ENCODE measurements around the gene PNPLA5.

The PNPLA5 gene

DNA sequence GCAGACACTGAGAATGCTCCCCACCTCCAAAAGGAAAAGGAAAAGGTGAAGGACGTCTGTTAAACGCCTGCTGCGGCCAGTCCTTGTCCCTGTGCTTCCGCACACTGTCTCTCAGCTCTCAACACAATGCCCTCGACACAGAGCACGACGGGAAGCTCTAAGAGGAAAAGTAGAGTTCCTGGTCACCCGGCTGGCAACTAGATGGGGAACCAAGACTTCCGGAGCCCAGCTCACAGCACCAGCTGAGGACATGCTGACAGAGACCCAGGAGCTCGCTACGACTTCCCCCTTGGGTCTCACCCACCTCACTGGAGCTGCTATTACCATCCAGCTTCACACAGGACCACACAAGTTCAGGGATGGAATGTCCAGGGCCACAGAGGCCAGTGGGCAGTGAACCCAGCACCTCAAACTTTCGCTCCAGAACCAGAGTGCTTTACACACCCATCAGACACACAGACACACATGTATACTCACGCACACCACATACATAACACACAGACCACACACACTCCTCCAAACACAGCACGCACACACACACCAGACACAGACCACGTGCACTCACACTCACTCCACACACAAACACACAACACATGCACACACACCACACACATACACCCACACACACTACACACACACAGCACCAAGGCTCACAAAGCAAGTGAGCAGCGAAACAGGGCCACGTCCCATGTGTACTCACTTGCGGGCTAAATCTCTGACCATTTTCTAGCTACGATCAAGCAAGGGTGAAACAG is 39.1 kb downstream of the PNPLA5 start:
- DNase-seq, result no peak

- no peak for DNase-seq
These were observed 39.9 kb downstream of the PNPLA5 start for GRCh38 chr22:43851979-43852307.

DNA sequence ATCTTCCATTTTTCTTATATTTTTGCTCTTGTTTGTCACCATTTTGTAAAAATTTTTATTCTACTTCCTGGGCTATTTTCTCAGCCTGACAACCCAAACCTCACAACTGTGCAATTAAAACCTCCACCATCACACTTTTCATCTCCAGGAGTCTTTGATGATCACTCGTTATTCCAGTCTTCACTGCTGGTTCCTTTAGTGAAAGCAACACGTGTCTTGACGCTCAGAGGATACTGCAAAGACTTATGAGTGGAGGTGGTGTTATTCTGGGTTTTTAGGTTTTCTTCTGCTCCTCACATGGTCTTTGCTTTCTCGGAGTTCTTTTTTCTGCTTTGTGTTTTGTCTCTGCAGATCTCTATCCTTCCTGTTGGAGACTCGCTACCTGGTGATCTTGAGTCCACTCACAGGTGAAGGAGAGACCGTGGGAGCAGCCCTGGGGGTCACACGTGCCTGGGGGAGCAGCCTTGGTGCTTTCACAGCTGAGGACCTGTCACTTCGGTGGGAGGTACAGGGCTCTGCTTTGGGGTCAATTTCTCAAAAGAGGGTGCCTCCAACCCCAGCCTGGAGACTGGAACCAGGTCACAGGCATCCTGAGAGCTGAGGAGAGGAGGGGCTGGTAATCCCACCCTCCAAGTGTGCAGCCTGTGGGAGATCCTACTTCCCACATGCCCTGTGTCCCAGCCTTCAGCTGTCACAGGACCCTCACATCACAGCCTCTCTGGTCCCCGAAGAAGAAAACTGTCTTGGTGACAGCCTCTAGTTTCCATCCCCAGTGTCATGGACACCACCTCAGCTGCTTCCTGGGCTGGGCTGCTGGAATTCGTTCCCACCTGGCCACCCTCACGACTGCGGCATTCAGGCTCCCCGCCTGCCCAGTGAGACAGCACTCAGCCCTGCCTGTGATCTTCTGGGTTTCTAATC is 40.5 kb downstream of the PNPLA5 start:
- DNase-seq, result no peak

DNA sequence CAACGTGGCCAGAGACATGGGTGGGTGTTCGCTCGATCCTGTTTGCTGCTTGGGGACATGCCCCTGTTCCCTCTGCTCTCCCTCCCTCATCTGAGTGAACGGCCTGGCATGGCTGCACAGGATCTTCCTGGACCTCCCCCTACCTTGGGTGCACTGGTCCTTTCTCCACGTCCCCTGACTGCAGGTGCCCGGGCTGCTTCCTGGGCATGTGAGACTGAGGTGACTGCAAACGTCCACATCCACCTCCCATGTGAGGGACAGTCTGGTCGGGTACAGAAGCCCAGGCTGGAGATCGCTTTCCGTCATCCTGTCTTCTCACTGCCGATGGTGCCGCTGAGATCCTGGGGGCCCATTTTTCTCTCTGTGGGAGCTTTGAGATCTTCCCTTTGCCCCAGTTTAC is 41.3 kb downstream of the PNPLA5 start:
- no peak for DNase-seq

DNA sequence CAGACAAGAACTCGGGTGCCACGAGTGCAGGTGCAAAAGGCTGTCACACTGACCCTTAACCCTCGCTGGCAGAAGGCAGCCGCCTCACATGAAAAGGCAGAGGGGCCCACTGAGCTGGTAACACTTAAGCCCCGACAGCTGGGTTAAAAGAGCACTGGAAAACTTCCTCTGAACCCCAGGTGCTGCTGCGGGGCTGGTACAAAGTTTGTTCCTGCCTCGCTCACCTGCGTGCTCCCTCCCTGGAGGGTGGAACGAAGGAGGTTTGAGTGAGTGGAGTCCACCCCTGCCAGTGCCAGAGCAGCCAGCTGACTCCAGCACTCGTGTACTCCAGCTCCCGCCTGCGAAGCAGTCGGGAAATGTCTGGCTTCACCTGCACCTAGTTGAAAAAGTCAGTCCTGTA is 42.1 kb downstream of the PNPLA5 start:
- DNase-seq, result no peak

GRCh38 chr22:43848366-43849171 is 43.2 kb downstream of the PNPLA5 start:
- DNase-seq, result peak; percentile 54

DNA sequence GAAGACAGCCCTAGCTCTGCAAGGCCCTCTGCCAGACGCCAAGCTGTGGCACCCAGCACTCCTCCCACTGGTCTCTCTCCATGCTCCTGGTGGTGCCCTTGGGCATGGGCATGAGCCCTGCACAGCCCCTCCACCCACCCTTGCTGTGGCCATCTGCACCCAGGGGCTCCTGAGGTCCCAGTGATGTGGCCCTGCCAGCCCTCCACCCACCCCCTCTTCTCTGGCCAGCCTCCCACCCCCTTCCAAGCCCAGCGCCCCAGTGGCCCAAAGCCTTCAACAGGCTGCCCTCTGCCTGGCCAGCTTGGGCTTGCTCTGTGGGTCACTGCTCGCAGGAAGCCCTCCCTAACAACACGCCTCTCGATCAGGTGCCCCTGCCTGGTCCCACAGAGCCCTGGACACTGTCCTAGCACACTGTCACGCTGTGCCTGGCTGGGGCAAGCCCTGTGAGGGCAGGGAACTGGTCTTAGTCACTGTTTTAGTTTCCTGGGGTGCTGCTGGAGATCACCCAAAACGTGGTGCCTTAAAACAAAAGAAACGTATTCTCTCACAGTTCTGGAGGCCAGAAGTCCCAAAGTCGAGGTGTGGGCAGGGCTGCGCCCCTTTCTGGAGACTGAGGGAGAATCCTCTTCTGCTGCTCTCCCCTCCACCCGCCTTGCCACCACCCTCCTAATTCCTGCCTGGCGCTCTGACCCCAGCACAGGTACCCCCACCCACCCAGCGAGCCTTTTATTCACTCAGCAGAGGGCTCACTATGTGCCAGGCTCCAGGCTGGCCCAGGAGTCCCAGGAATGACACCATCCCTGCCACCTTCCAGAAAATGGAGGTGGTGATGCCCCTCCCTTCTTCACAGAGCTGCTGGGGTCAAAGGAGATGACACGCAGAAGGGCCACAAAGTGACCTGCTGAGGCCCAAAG is 44.2 kb downstream of the PNPLA5 start:
- DNase-seq, result no peak

- no peak for DNase-seq
These were observed 44.8 kb downstream of the PNPLA5 start for GRCh38 chr22:43846966-43847365.

GRCh38 chr22:43845981-43846380 is 45.8 kb downstream of the PNPLA5 start:
- DNase-seq, result no peak

DNA sequence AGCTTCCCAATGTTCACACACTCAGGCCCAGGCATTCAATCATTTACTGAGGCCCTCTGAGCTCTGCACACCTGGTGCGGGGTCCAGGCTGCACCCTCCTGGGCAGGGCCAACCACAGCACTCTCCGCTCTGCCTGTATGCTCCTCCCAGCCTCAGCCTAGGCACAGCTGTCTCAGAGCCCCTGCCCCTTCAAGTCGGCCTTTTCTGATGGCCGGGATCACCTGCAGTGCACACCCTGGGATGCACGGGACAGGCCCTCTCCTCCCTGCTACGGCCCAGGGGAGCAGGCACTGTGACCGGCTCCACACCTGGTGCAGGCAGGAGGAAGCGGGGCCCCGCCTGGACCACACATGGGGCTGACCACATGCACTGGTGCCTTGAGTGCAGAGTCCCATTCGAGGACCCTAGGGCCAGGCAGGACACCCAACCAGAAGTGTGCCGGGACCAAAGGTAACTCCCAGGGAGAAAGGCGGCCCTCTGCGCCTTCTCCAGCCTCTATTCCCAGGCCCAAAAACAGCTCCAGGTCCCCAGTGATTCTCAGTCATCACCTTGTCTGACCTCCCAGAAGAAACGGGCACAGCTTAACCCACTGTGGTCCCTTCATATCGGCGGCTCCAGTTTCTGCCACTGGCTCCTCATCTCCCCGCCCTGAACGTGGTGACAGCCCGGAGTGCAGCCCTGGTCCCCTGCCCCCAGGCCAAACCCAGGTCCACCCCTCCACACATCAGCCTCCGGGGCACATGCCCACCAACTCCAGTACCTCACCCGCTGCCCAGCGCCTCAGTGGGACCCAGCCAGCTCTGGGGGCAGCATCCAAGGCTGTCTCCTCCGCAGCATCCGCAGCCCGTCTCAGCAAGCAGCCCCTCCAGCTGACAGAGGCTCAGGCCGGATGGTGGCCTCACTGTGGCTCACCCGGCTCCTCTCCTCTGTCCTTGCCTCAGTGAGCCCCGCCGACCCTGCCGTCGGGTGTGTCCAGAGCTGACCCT is 47.0 kb downstream of the PNPLA5 start:
- DNase-seq, result no peak

DNA sequence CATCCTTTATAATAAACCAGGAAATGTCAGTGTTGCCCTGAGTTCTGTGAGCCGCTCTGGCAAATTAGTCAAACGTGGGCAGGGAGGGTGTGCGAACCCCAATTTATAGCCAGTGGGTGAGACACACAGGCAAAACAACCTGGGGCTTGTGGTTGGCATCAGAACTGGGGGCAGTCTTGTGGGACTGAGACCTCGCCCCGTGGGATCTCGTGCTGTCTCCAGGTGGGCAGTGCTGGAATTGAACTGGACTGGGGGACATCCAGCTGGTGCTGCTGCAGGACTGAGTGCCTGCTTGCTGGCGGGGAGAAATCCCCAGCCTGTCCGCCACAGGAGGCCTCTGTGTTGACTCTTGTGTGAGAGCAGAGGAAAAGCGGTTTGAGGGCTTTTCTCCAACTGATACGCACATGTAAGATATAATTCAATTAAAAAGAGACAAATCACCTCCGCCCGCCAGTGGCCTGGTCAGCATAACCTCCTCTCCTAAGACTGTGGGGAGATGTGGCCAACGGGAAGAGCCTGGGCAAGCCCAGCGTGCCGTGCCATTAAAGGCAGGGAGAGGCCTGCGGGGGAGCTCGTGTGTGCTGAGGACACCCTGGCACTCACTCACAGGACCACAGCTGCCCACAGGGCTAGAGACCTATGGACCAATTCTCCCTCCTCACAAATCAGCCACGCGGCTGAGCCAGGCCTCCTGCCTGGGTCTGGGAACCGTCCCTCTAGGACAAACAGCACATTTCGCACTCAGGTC is 47.9 kb downstream of the PNPLA5 start:
- DNase-seq, result no peak

DNA sequence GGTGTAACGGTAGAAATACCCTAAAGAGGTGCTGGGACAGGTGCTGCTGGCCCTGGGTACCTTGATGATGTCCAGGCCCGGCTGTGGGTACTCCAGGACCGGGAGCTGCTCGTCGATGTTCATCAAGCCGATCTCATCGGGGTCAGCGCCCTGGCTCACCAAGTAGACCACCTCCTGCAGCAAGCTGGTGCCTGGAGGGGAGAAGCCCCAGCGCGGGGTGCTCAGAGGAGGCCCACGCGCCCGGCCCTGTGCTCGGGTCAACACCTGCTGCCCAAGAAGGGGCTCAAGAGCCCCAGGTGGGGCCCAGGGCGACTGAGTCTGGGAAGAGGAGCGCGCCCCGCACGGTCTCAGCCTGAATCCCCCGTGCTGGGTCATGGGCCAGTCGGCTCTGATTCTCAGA is 50.1 kb downstream of the PNPLA5 start:
- DNase-seq, result no peak

- DNase-seq, result no peak
These were observed 51.0 kb downstream of the PNPLA5 start for GRCh38 chr22:43840851-43841250.

DNA sequence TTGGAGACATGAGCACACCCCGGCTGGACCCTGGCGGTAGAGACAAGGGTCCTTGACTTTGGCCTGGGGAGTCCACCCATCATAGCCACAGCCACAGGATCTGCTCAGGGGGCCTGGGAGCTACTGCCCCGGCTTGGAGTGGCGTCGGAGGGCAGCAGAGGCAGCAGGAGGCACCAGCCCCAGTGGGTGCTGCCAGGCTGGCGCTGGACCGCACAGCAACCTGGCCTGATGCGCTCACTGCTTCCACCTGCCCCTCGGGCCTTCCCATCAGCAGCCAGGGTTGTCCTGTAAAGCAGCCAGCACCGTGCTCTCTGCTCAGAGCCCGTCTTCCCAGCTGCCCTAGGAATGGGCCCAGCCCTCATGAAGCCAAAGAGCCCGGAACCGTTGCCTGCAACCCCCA is 51.4 kb downstream of the PNPLA5 start:
- DNase-seq, result no peak

- no peak for DNase-seq
These were observed 52.0 kb downstream of the PNPLA5 start for GRCh38 chr22:43839781-43840180.

DNA sequence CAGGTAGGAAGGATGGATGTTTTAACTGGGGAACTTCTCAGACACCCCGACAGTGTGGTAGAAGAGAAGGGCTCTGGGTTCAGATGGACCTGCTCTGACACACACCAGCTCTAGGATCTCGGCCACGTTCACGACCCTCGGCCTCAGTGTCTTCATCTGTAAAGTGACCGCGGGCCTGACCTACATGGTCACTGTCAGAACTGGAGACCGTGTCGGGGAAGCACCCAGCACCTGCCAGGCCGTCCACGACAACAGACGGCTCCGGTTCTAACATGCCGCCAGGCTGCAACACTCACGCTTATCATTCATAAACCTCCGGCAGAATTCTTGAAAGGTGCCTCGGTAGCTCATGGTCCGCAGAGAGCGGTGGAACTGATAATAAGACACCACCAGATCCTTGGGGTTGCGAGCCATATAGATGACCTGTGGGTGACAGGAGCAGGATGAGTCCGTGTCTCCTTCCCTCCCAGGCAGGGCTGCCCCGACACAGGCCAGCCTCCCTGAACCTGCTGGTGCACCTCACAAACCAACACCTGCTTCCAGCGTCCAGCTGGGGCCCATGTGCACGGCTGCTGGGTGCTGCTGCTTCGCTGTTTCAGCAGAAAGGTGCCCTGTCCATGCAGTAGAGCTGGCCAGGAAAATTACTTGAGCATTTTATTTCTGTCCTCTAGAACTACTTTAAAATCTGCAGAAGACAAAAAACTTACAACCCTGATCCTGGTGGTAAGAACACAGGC is 53.1 kb downstream of the PNPLA5 start:
- DNase-seq, result no peak

GRCh38 chr22:43838161-43838560 is 53.7 kb downstream of the PNPLA5 start:
- no peak for DNase-seq

DNA sequence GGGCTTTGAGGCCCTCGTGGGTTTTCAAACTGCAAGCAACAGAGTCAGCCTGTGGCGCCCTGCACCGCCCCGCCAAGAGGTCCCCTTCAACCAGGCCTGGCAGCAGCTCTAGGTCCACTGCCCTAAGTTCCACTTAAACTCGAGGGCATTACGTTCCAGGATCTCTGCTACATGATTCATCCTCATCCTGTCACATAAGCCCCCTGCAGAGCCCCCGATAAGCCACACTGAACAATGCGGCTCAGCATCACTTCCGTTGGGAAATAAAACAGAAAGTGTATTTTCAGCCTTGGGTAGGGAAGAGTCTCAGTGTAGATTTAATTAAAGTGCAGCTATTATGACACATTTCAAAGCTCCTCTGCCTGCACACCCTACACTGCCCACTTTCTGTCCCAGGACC is 54.1 kb downstream of the PNPLA5 start:
- no peak for DNase-seq

GRCh38 chr22:43835736-43836135 is 56.1 kb downstream of the PNPLA5 start:
- no peak for DNase-seq

DNA sequence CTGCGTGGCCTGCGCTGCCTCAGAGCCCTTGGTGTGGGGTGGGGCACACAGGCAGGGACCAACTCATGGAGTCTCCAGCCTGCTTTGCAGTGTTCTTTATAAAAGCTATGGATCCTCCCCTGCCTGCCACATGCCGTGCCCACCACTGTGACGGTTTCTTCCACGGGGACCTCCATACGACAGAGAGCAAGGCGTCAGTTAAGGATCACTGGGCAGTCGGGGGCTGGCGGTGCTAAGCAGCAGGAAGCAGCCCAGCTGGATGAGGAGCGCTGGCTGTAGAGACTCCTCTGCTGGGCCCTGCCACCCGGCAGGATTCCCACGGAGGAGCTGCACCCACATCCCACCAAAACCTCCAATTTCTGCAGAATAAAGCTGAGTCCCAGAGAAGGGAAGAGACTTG is 56.6 kb downstream of the PNPLA5 start:
- DNase-seq, result no peak

All from SHP77 treated with DMSO at 0.1 percent for 48 hours (cell line).